CD4-positive, alpha-beta T cell treated with Interleukin-12 subunit alpha and Interleukin-12 subunit beta, for 1 hour (primary cell): Measurements from ENCODE around the gene GPRC6A.

Source experiments
- DNase-seq: peaks from one replicate; pipeline ENCODE4 v3.0.0-alpha.2; 2020

The GPRC6A gene

GRCh38 chr6:116773886-116774285, 55.0 kb downstream of the GPRC6A start:
- DNase-seq, result no peak

- DNase-seq, result no peak
Measured at GRCh38 chr6:116772450-116772849, 56.4 kb downstream of the GPRC6A start.

GRCh38 chr6:116767715-116768114, 61.2 kb downstream of the GPRC6A start:
- DNase-seq, result no peak

- DNase-seq, result no peak
Measured at GRCh38 chr6:116766506-116767176, 62.2 kb downstream of the GPRC6A start.

- no peak for DNase-seq
Measured at GRCh38 chr6:116764961-116765841, 63.7 kb downstream of the GPRC6A start, which contains the start of gene FAM162B. Gene FAM162B, minus strand, starts transcription at chr6:116765719. Its CDS starts 143 bp downstream, at chr6:116765576.

- no peak for DNase-seq
Measured at GRCh38 chr6:116764629-116764960, 64.3 kb downstream of the GPRC6A start.

GRCh38 chr6:116763906-116764628, 64.8 kb downstream of the GPRC6A start:
- DNase-seq, result no peak

GRCh38 chr6:116763048-116763447, 65.8 kb downstream of the GPRC6A start:
- no peak for DNase-seq

GRCh38 chr6:116762235-116762634, 66.6 kb downstream of the GPRC6A start:
- DNase-seq, result no peak

GRCh38 chr6:116761779-116762178, 67.1 kb downstream of the GPRC6A start:
- no peak for DNase-seq

GRCh38 chr6:116745176-116745575, 83.7 kb downstream of the GPRC6A start:
- no peak for DNase-seq
